LHCN-M2 (cell line): ENCODE data around the gene SLC7A8. TPM values are rescaled to one million over a fixed set of nuclear protein-coding genes. Genes with fewer than 3 reads are reported as not detected.
"Not testable (repeated sequence)": the region's sequence is repeated elsewhere in the genome, so short reads cannot be mapped to it uniquely, and the experiment has no call there.

Source experiments
- DNase-seq: peaks from one replicate; pipeline ENCODE4 v3.0.0-alpha.2; 2012; ENCODE audit warnings: low read depth
- polyA plus RNA-seq: library from polyadenylated mRNA; unstranded; fragments of >200 nt; gene quantifications from one replicate; pipeline ENCODE4 v1.2.1, GENCODE V29; 2012; ENCODE audit warnings: missing spikeins
- total RNA-seq: library from RNA; depleted of rRNA; stranded (reverse); fragments of >200 nt; gene quantifications from 2 replicates; pipeline ENCODE4 v1.2.3, GENCODE V29; 2014; rRNA removed

The SLC7A8 gene
- total RNA-seq = 2.4 and 3.4 TPM in 2 replicates
- polyA plus RNA-seq = 1.4 TPM

DNA sequence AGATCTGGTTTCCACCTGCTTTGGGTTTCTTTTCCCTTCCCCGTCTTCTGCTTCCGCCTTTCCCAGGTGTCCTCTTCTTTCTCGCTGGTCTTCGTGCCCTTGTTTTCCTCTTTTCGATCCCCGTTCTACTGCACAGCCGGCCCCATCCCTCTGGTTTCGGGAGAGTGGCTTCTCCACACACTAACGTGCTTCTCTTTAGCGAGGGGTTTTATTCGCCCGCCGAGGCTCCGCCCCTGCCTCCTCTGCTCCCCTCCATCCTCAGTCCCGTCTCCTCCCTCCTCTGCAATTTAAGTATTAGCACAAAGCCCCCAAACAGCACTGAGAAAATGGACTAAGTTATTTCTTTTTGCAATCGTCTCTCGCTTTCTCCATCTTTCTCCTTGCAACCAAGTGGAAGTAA is at the start of gene SLC7A8:
TSS of gene SLC7A8 (minus strand) at position 182 of the 400 bp plus-strand sequence. CDS start 746 bp downstream, outside the sequence.
- DNase-seq = no peak

DNA sequence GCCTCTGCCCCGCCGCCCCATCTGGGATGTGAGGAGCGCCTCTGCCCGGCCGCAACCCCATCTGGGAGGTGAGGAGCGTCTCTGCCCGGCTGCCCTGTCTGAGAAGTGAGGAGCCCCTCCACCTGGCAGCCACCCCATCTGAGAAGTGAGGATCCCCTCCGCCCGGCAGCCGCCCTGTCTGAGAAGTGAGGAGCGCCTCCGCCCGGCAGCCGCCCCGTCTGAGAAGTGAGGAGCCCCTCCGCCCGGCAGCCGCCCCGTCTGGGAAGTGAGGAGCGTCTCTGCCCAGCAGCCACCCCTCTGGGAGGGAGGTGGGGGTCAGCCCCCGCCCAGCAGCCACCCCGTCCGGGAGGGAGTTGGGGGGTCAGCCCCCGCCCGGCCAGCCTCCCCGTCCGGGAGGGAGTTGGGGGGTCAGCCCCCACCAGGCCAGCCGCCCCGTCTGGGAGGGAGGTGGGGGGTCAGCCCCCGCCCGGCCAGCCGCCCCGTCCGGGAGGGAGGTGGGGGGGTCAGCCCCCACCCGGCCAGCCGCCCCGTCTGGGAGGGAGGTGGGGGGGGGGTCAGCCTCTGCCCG is 48.9 kb upstream of the SLC7A8 start:
- DNase-seq = not testable (repeated sequence)

DNA sequence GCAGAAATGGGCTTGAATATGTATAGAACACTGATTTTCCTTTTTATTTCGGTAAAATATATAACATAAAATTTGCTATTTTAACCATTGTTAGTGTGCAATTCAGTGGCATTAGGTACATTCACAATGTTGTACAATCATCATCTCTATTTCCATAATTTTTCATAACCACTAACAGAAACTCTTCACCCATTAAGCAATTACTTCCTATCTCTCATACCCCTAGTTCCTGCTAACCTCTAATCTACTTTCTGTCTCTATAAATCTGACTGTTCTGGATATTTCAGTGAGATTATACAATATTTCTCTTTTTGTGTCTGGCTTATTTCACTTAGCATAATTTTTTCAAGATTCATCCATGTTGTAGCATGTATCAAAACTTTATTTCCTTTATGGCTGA is 45.4 kb upstream of the SLC7A8 start:
- DNase-seq = no peak

DNA sequence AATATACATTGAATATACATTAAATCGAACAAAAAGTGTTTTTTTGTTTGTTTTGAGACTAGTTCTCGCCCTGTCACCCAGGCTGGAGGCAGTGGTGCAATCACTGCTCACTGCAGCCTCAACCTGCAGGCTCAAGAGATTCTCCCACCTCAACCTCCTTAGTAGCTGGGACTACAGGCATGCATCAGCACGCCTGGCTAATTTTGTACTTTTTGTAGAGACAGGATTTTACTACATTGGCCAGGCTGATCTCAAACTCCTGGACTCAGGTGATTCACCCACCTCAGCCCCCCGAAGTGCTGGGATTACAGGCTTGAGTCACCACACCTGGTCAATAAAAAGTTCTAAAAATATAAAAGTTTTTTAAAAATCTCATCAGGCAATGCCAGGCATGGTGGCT is 44.1 kb upstream of the SLC7A8 start:
- no peak for DNase-seq

GRCh38 chr14:23224958-23225357 is 41.5 kb upstream of the SLC7A8 start:
- DNase-seq = not testable (repeated sequence)

DNA sequence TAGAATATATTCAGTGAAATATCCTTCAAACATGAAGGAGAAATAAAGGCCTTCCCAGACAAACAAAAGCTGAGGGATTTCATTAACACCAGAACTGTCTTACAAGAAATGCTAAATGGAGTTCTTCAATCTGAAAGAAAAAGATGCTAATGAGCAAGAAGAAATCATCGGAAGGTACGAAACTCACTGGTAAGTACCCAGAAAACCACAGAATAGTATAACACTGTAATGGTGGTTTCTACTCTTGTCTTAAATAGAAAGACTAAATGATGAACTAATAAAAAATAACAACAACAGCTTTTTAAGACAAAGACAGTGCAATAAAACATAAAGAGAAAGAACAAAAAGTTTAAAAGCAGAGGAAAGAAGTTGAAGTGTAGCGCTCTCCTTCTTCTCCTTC is 35.6 kb upstream of the SLC7A8 start:
- DNase-seq = no peak

GRCh38 chr14:23217032-23218020 is 33.9 kb upstream of the SLC7A8 start:
- DNase-seq = no peak

DNA sequence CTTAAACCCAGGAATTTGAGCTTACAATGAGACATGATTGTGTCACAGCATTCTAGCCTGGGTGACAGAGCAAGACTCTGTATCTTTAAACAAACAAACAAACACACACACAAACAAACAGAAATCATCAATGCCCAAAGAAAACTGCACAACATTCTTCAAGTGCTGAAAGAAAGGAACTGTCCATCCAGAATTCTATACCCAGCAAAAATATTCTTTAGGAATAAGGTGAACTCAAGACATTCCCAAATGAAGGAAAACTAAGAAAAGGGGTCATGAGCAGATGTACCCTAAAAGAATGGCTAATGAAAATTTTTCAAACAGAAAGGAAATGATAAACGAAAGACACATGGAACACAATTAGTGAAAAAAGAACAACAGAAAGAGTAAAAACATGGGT is 32.0 kb upstream of the SLC7A8 start:
- no peak for DNase-seq

GRCh38 chr14:23209651-23210423 is 26.4 kb upstream of the SLC7A8 start:
- DNase-seq = peak; percentile 43

- DNase-seq = no peak
These were observed 24.9 kb upstream of the SLC7A8 start for GRCh38 chr14:23208324-23208723.

GRCh38 chr14:23207146-23207540 is 23.7 kb upstream of the SLC7A8 start:
- DNase-seq = no peak

DNA sequence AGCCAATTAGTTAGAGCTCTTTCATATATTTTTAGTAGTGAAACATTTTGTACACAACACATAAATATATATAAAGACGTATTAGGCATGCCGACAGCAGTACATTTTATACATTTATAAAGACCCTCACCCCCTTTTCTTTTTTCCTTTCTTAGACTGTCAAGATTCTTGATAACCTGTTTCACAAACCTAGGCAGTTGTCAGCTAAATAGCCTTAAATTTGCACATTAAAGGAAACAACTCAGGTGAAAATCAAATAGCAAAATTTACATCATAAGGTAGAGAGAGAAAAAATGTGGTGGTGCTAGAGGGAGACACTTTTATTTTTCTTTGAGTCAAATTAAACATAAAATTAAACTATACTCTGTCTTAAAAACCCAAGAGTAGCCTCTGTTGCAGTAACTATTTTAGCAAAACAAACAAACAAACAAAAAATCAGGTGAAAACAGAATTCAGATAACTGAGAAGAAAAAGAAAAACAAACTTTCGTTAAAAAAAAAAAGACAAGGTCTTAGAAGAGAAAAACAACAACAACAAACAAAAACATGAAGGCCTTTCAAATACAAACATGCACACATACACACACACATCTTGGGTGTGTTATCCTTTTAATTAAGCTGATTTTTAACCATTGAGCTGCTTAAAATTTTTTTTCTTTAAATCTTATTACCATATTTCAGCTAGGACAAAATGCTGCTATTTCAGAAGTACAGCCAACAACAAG is 23.1 kb upstream of the SLC7A8 start:
- no peak for DNase-seq

DNA sequence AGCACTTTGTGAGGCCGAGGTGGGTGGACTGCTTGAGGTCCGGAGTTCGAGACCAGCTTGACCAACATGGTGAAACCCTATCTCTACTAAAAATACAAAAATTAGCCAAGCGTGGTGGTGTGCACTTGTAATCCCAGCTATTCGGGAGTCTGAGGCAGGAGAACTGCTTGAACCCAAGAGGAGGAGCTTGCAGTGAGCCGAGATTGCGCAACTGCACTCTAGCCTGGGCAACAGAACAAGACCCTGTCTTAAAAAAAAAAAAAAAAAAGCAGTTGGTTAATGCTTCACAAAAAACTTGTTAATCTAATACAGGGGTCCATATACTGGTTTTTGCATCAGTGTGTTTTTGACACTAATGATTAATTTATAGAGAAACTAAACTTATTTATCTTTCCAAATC is 18.5 kb upstream of the SLC7A8 start:
- no peak for DNase-seq

DNA sequence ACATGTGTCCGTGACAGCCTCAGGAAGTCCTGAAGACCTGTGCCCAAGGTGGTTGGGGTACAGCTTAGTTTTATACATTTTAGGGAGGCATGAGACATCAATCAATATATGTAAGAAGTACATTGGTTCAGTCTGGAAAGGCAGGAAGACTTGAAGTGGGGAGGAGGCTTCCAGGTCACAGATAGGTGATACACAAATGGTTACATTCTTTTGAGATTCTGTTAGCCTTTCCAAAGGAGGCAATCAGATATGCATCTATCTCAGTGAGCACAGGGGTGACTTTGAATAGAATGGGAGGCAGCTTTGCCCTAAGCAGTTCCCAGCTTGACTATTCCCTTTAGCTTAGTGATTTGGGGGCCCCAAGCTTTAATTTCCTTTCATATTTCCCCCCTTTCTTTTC is 15.7 kb upstream of the SLC7A8 start:
- DNase-seq = not testable (repeated sequence)

DNA sequence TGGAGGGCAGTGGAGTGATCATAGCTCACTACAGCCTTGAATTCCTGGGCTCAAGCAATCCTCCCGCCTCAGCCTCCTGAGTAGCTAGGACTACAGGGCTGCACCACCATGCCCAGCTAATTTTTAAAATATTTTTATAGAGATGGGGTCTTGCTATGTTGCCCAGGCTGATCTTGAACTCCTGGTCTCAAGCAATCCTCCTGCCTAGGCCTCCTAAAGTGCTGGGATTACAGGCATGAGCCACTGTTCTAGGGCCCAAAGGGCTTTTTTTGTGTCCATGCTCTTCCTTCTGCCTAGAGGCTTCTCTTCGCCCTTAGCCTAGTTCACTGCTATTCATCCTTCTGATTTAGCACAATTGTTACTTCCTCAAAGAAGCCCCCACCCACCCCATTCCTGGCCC is 13.0 kb upstream of the SLC7A8 start:
- not testable (repeated sequence) for DNase-seq

GRCh38 chr14:23195552-23196101 is 12.2 kb upstream of the SLC7A8 start:
- no peak for DNase-seq

- no peak for DNase-seq
These were observed 10.0 kb upstream of the SLC7A8 start for GRCh38 chr14:23193432-23193831.

- DNase-seq = no peak
These were observed 4.5 kb upstream of the SLC7A8 start for GRCh38 chr14:23187925-23188324.

- DNase-seq = peak; percentile 57
These were observed 3.6 kb upstream of the SLC7A8 start for GRCh38 chr14:23186913-23187654.

GRCh38 chr14:23185063-23185462 is 1.6 kb upstream of the SLC7A8 start:
- peak; percentile 31 for DNase-seq

- DNase-seq = no peak
These were observed 346 bp downstream of the SLC7A8 start for GRCh38 chr14:23183158-23183470.
